CD14-positive monocyte (primary cell): ENCODE measurements around the gene CD180. TPM values are rescaled to one million over a fixed set of nuclear protein-coding genes. Genes with fewer than 3 reads are reported as not detected.

Experiments
- DNase-seq, 3 donors: peaks; one replicate each; pipeline ENCODE4 v3.0.0-alpha.2; 2011 to 2022
- H2AFZ ChIP-seq: 2 replicates; pipeline ENCODE4 v1.6.0; 2012; ENCODE audit warnings: mild to moderate bottlenecking, low read depth, low read length, inconsistent platforms; ENCODE audit not compliant: insufficient read depth, poor library complexity, severe bottlenecking
- H3K27ac ChIP-seq, 2 donors: 1 replicate in 1 of 2; 2 replicates in 1 of 2; pipeline ENCODE4 v1.5.1; 2012 to 2013; ENCODE audit warnings: low read length in 2 of 2, control low read depth in 1 of 2, inconsistent platforms in 1 of 2, low read depth in 1 of 2, mild to moderate bottlenecking in 1 of 2
- H3K27me3 ChIP-seq, 2 donors: one replicate each; pipeline versions ENCODE4 v1.6.0 to v1.6.1; 2011 to 2013; ENCODE audit warnings: low read length in 2 of 2; ENCODE audit not compliant: control insufficient read depth in 2 of 2, insufficient read depth in 2 of 2
- H3K36me3 ChIP-seq, 2 donors: replicated peaks in 1 of 2; 1 replicate in 1 of 2; 2 replicates in 1 of 2; pipeline versions ENCODE4 v1.5.1 to v1.6.1; 2012 to 2013; ENCODE audit warnings: low read length in 2 of 2, control low read depth in 1 of 2, inconsistent platforms in 1 of 2, mild to moderate bottlenecking in 1 of 2; ENCODE audit not compliant: insufficient read depth in 2 of 2, control insufficient read depth in 1 of 2
- H3K4me1 ChIP-seq, 2 donors: 1 replicate in 1 of 2; 2 replicates in 1 of 2; pipeline versions ENCODE4 v1.5.1 to v1.6.1; 2012 to 2013; ENCODE audit warnings: low read length in 2 of 2, control low read depth in 1 of 2, inconsistent platforms in 1 of 2, mild to moderate bottlenecking in 1 of 2, moderate library complexity in 1 of 2; ENCODE audit not compliant: insufficient read depth in 2 of 2, control insufficient read depth in 1 of 2
- H3K4me2 ChIP-seq: replicated peaks from 2 replicates; pipeline ENCODE3; 2012; ENCODE audit warnings: low read length, moderate library complexity, mild to moderate bottlenecking; ENCODE audit not compliant: poor library complexity, severe bottlenecking; ENCODE audit errors: extremely low read depth
- H3K4me3 ChIP-seq, 3 experiments: fragments of 200-600 bp in 1 of 3; sonication (generic) in 1 of 3; replicated peaks in 1 of 3; 1 replicate in 2 of 3; 2 replicates in 1 of 3; pipeline ENCODE4 v1.5.1; 2011 to 2013; ENCODE audit warnings: low read length in 3 of 3, mild to moderate bottlenecking in 3 of 3, control low read depth in 2 of 3, low read depth in 2 of 3, inconsistent platforms in 1 of 3, moderate library complexity in 1 of 3
- H3K79me2 ChIP-seq: 2 replicates; pipeline ENCODE4 v1.6.0; 2012; ENCODE audit warnings: mild to moderate bottlenecking, control low read depth, inconsistent platforms, low read length, moderate library complexity; ENCODE audit not compliant: insufficient read depth
- H3K9ac ChIP-seq: 2 replicates; pipeline ENCODE4 v1.6.0; 2017; ENCODE audit warnings: low read length, mild to moderate bottlenecking; ENCODE audit not compliant: insufficient read depth, poor library complexity, severe bottlenecking
- H3K9me3 ChIP-seq, 2 donors: replicated peaks in 1 of 2; 1 replicate in 1 of 2; 2 replicates in 1 of 2; pipeline versions ENCODE4 v1.5.1 to v1.6.1; 2012 to 2013; ENCODE audit warnings: low read length in 2 of 2, control low read depth in 1 of 2; ENCODE audit not compliant: control insufficient read depth in 1 of 2, insufficient read depth in 1 of 2
- H4K20me1 ChIP-seq: 2 replicates; pipeline ENCODE4 v1.6.0; 2012; ENCODE audit warnings: mild to moderate bottlenecking, low read length, control low read depth, moderate library complexity; ENCODE audit not compliant: insufficient read depth
- H3K27ac Mint-ChIP-seq, 7 donors: one replicate each; pipeline ENCODE4 v1.8.0; 2020; ENCODE audit warnings: mild to moderate bottlenecking in 7 of 7, mixed read lengths in 7 of 7, moderate library complexity in 6 of 7, inconsistent platforms in 2 of 7
- H3K27me3 Mint-ChIP-seq, 3 donors: one replicate each; pipeline ENCODE4 v1.8.0; 2021 to 2022; ENCODE audit warnings: low read depth in 3 of 3, mild to moderate bottlenecking in 3 of 3, mixed read lengths in 3 of 3, moderate library complexity in 3 of 3, inconsistent platforms in 1 of 3
- H3K36me3 Mint-ChIP-seq, 2 donors: one replicate each; pipeline ENCODE4 v1.8.0; 2020; ENCODE audit warnings: mixed read lengths in 2 of 2, inconsistent platforms in 1 of 2, mild to moderate bottlenecking in 1 of 2
- H3K4me1 Mint-ChIP-seq: one replicate; pipeline ENCODE4 v1.8.0; 2020; ENCODE audit warnings: mild to moderate bottlenecking, mixed read lengths
- H3K4me3 Mint-ChIP-seq, 2 donors: one replicate each; pipeline ENCODE4 v1.8.0; 2020; ENCODE audit warnings: mild to moderate bottlenecking in 2 of 2, mixed read lengths in 2 of 2, moderate library complexity in 1 of 2
- H3K9me3 Mint-ChIP-seq, 7 donors: one replicate each; pipeline ENCODE4 v1.8.0; 2020 to 2022; ENCODE audit warnings: mixed read lengths in 7 of 7, mild to moderate bottlenecking in 6 of 7, moderate library complexity in 6 of 7, inconsistent platforms in 2 of 7
- CTCF ChIP-seq: fragments of 200-600 bp; IDR thresholded peaks from one replicate; pipeline ENCODE4 v1.8.0; 2022; ENCODE audit warnings: antibody characterized with exemption, mild to moderate bottlenecking
- WGBS: methylation state at CpG from one replicate; pipeline ENCODE4 v1.1.5; 2013; ENCODE audit warnings: missing lambda C conversion rate; ENCODE audit not compliant: insufficient coverage; 5-methylcytosine and 5-hydroxymethylcytosine counted together
- intact Hi-C, 2 donors: fragments of 100-400 bp; cut with micrococcal nuclease; formaldehyde crosslinking; loops; one replicate each; pipeline versions ENCODE4 v1.15.0 to v1.15.1; 2023
- polyA plus RNA-seq, 3 donors: library from polyadenylated mRNA; depleted of rRNA in 1 of 3; unstranded in 2 of 3; stranded (reverse) in 1 of 3; fragments of 300-500 nt in 2 of 3; fragments of >200 nt in 1 of 3; fragmentation: Illumina TruSeq in 2 of 3; gene quantifications; 1 replicate in 2 of 3; 2 replicates in 1 of 3; pipeline ENCODE4 v1.2.3, GENCODE V29; 2012 to 2021

CD180 gene
- polyA plus RNA-seq, 3 donors = 6.1 to 22.0 (median 11.7) TPM

- Histone ChIP-seq H3K9me3 (no peaks in the 10 kb centered on the region), H2AFZ (no peak overlapping the region), H3K79me2 (no peaks in the 10 kb centered on the region), H3K4me1 (peaks cover 0 to 6% of the 10 kb centered on the region in 2 donors), H3K27me3 (no peaks in the 10 kb centered on the region), H3K4me3 (no peak overlapping the region), H3K36me3 (no peaks in the 10 kb centered on the region), H3K27ac (no peak overlapping the region), H3K4me2 (no peak overlapping the region), H4K20me1 (no peaks in the 10 kb centered on the region), H3K9ac (no peak overlapping the region)
- WGBS = no CpG with 5 or more reads among the region's 1 CpG
- Mint-ChIP-seq H3K27me3 (peaks cover 0 to 2% (median 1%) of the 10 kb centered on the region in 3 donors), H3K36me3 (no peaks in the 10 kb centered on the region), H3K9me3 (peaks cover 0 to 3% (median 0%) of the 10 kb centered on the region in 7 donors), H3K4me3 (no peak overlapping the region), H3K4me1 (peaks cover 6% of the 10 kb centered on the region), H3K27ac (no peak overlapping the region)
- intact Hi-C loops = no loop called here
- DNase-seq = peak; percentile 30 to 71 (median 63)
- TF ChIP-seq CTCF = no peak
Observed at GRCh38 chr5:67146574-67146973, 50.0 kb downstream of the CD180 start.

- Histone ChIP-seq H3K36me3 (no peaks in the 10 kb centered on the region), H3K4me3 (no peak overlapping the region), H4K20me1 (no peaks in the 10 kb centered on the region), H3K79me2 (no peaks in the 10 kb centered on the region), H3K9ac (no peak overlapping the region), H2AFZ (no peak overlapping the region), H3K4me2 (no peak overlapping the region), H3K27ac (no peak overlapping the region), H3K9me3 (no peaks in the 10 kb centered on the region), H3K4me1 (peaks cover 0 to 6% of the 10 kb centered on the region in 2 donors), H3K27me3 (no peaks in the 10 kb centered on the region)
- no peak for DNase-seq
- no peak overlapping the region for H3K4me3 Mint-ChIP-seq
- peaks cover 0 to 2% (median 1%) of the 10 kb centered on the region in 3 donors for H3K27me3 Mint-ChIP-seq
- H3K36me3 Mint-ChIP-seq = no peaks in the 10 kb centered on the region
- peaks cover 0 to 3% (median 0%) of the 10 kb centered on the region in 7 donors for H3K9me3 Mint-ChIP-seq
- WGBS = no CpG with 5 or more reads among the region's 2 CpGs
- H3K27ac Mint-ChIP-seq = no peak overlapping the region
- intact Hi-C loops = no loop called here
- peaks cover 6% of the 10 kb centered on the region for H3K4me1 Mint-ChIP-seq
- no peak for TF ChIP-seq CTCF
Observed at GRCh38 chr5:67144183-67144639, 52.4 kb downstream of the CD180 start.
